NCI-H524 treated with DMSO at 0.1 percent for 48 hours (cell line): ENCODE results near the gene CHCHD4.
"Not testable (repeated sequence)": the region's sequence is repeated elsewhere in the genome, so short reads cannot be mapped to it uniquely, and the experiment has no call there.

ENCODE experiments used
- DNase-seq: peaks from one replicate; lab custom pipeline; 2025; lab: John Stamatoyannopoulos, UW

CHCHD4 gene

GRCh38 chr3:14135581-14135980 lies 10.9 kb upstream of the CHCHD4 start:
- DNase-seq: no peak

DNA sequence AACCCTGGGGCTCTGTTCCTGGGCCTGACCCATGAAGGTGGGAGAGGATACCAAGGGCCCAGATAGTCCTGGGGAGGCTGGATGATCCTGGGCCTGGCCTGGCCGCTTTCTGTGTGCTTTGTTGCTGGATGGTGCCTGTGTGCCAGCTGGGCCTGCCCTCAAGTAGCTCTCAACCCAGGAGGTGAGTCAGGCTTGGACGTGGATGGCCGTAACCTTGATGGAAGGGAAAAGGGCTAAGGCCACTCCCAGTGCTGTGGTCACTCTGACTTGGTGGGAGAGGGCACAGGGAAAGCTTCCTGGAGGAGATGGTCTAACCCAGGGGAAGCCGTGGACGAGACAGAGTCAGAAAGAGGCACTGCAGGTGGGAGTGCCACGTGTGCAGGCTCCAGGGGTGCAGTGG lies 9.6 kb upstream of the CHCHD4 start:
- no peak for DNase-seq

- DNase-seq: no peak
Measured at GRCh38 chr3:14133876-14134275, 9.2 kb upstream of the CHCHD4 start.

DNA sequence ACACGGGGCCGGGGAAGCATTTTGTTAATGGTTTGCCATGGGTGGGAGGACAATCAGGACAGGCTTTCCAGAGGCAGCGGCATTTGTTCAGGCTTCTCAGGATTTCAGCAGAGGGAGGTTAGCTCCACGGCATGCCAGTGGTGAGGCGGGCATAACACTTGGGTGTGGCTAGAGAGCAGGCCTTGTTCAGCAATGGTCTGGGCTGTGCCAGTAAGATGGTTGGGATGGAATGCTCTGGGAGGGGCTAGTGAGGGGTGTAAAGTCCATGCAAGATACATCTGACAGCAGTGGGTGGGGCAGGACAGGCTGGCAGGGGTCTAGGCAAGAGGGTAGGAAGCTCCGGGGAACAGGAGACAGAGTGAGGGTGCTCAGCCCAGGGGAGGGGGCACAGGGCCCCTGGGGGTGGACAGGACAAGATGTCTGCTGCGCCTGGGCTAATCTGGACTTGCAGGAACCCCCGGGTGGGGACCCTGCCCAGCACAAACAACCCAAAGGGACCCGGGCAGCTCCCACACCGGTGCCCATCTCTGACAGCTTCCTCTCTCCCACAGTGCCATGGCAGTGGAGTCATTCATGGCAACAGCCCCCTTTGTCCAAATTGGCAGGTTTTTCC lies 8.6 kb upstream of the CHCHD4 start:
- no peak for DNase-seq

- no peak for DNase-seq
Measured at GRCh38 chr3:14132689-14133088, 8.0 kb upstream of the CHCHD4 start.

- no peak for DNase-seq
Measured at GRCh38 chr3:14132120-14132519, 7.5 kb upstream of the CHCHD4 start.

DNA sequence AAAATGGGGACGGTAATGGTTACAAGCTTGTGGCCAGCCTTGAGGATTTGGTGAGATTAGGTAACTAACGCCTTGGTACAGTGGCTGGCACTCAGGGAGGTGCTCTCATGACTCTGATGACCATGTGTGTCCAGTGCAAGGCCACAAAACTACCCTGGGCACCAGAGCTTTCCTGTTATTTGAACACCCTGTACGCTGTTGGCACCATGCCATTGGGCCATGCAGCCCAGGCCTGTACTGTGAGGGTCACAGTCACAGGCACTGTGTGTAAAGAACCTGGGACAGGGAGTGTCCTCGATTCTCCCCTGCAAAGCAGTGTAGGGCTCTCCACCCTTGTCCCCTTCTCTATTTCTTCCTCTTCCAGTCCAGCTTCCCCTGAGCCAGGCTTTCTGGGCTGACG lies 6.5 kb upstream of the CHCHD4 start:
- DNase-seq: no peak

GRCh38 chr3:14130707-14131106 lies 6.0 kb upstream of the CHCHD4 start:
- no peak for DNase-seq

- no peak for DNase-seq
Measured at GRCh38 chr3:14130230-14130629, 5.6 kb upstream of the CHCHD4 start.

- DNase-seq: no peak
Measured at GRCh38 chr3:14129296-14129695, 4.6 kb upstream of the CHCHD4 start.

- DNase-seq: no peak
Measured at GRCh38 chr3:14128724-14129123, 4.1 kb upstream of the CHCHD4 start.

DNA sequence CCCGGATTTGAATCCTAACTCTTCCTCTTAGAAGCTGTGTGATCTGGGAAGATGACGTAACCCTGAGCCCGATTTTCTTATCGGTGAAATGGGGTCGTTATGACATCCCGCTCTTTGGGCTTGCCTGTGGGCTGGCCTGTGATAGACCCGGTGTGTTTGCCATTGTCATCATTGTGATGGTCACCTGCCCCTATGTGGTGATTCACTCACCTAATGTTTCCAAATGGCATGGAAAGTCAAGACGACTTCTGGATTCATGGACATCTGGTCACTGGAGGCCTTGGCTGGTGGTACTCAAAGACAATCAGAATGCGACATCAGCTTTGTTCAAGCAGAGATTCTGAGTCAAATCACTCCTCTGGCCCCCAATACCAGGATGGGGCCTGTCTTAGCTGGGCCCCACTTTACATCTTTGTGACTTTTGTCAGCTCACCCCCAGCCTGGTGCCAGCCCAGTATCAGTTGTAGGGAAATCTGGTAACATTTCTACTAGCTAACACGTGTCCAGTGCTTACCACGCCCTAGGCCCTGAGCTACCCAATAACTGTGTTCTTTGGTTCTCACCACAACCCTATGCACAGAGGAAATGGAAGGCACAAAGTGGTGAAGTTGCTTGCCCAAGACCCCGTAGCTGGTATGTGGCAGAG lies 3.0 kb upstream of the CHCHD4 start:
- no peak for DNase-seq

GRCh38 chr3:14126887-14127505 lies 2.3 kb upstream of the CHCHD4 start:
- no peak for DNase-seq

GRCh38 chr3:14126017-14126886 lies 1.6 kb upstream of the CHCHD4 start:
- no peak for DNase-seq

- no peak for DNase-seq
Measured at GRCh38 chr3:14125193-14126016, 735 bp upstream of the CHCHD4 start.

DNA sequence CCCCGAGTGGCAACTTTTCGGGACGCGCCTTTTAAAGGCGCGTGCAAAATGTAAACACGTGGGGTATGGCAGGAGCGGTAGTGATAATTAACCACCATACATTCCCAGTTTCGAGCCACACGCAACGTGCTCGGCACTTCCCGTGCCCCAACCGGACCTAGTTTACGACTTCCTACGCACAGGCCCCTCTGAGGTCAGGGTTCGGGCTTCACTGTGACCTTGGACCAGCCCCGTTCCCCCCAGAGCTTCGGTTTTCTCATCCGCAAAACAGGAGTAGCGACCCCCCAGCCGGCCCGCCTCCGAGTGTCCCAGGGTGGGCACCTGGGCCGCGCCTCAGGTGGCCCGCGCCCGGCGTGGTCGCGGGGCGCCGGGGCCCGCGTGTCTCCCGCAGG lies 451 bp downstream of the CHCHD4 start:
- no peak for DNase-seq

GRCh38 chr3:14123308-14124222 lies 1.1 kb downstream of the CHCHD4 start:
- no peak for DNase-seq

DNA sequence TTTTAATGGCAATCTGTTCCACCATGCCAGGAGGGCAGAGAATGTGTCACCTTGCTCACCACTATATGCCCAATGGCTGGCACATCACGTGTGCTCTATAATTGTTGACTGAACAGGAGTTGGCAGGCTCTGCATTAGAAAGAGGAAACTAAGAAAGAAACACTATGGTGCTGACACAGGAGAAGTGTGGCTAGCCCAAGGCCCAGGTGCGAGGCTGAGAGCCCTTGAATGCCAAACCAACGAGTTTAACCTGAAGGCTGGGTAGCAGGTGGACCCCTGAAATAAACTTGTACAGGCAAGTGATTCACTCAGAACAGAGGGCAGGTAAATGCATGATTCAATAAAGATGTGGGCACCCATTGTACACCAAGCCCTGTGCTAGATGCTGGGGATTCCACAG lies 2.4 kb downstream of the CHCHD4 start:
- DNase-seq: no peak

- DNase-seq: no peak
Measured at GRCh38 chr3:14121859-14122258, 2.8 kb downstream of the CHCHD4 start.

- not testable (repeated sequence) for DNase-seq
Measured at GRCh38 chr3:14120921-14121448, 3.7 kb downstream of the CHCHD4 start.
